Erythroblast (primary cell): ENCODE results near the gene KIFC1.

Source experiments
- GATA1 ChIP-seq: IDR thresholded peaks from 2 replicates; pipeline ENCODE4 v1.6.1; 2011; ENCODE audit warnings: low read depth, mild to moderate bottlenecking, control low read depth, low read length, moderate library complexity
- POLR2A ChIP-seq: IDR thresholded peaks from 2 replicates; pipeline ENCODE4 v1.6.1; 2011; ENCODE audit warnings: mild to moderate bottlenecking, low read length

- TF ChIP-seq POLR2A (no peak), GATA1 (no peak)
Observed at GRCh38 chr6:33392979-33393378, 1.4 kb downstream of the KIFC1 start.
